Activated naive CD8-positive, alpha-beta T cell (primary cell): ENCODE measurements around the gene CARMIL3.

Experiments
- H3K27ac Mint-ChIP-seq: one replicate; pipeline ENCODE4 v1.8.0; 2021; ENCODE audit warnings: mixed read lengths
- H3K27me3 Mint-ChIP-seq: one replicate; pipeline ENCODE4 v1.8.0; 2021; ENCODE audit warnings: mixed read lengths
- H3K36me3 Mint-ChIP-seq: one replicate; pipeline ENCODE4 v1.8.0; 2021; ENCODE audit warnings: mixed read lengths
- H3K4me1 Mint-ChIP-seq: one replicate; pipeline ENCODE4 v1.8.0; 2021; ENCODE audit warnings: low read depth, mixed read lengths
- H3K4me3 Mint-ChIP-seq: one replicate; pipeline ENCODE4 v1.8.0; 2021; ENCODE audit warnings: mild to moderate bottlenecking, mixed read lengths
- H3K9me3 Mint-ChIP-seq: one replicate; pipeline ENCODE4 v1.8.0; 2021; ENCODE audit warnings: low read depth, mixed read lengths

Gene CARMIL3

DNA sequence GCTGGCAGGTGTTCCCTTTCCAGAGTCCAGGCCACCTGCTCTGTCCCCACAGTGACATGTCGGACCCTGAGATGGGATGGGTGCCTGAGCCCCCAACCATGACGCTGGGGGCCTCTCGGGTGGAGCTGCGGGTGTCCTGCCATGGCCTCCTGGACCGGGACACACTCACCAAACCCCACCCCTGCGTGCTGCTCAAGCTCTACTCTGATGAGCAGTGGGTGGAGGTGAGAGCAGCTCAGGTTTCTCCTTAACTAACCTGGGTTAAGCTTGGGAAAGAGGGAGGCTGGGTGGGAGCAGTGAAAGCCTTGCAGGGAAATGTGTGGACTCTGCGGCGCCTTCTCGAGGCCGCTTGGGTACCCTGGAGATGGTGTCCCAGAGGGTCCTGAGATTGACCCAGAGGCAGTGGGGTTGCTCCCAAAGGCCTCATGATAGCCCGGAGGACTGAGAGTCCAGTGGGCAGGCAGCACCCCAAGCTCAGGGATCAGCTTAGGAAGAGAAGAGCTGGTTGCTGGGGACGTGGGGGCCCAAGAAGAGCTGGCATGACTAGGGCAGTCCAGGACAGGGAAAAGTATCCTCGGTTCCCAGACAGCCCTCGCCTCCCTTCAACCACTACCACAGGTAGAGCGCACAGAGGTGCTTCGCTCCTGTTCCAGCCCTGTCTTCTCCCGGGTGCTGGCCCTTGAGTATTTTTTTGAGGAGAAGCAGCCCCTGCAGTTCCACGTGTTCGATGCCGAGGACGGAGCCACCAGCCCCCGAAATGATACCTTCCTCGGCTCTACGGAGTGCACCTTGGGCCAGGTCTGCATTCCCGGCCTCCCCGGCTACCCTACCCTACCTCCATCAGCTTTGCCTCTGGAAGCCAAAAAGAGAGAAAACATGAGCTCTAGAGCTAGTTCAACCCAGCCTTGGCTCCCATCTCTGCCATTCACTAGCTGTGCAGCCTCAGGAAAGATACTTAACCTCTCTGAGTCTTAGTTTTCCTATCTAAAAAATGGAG, 21.4 kb downstream of the CARMIL3 start:
- Mint-ChIP-seq H3K9me3 (no peaks in the 10 kb centered on the region), H3K4me3 (no peak overlapping the region), H3K27me3 (peaks cover 4% of the 10 kb centered on the region), H3K27ac (no peak overlapping the region), H3K4me1 (peaks cover 8% of the 10 kb centered on the region), H3K36me3 (no peaks in the 10 kb centered on the region)

DNA sequence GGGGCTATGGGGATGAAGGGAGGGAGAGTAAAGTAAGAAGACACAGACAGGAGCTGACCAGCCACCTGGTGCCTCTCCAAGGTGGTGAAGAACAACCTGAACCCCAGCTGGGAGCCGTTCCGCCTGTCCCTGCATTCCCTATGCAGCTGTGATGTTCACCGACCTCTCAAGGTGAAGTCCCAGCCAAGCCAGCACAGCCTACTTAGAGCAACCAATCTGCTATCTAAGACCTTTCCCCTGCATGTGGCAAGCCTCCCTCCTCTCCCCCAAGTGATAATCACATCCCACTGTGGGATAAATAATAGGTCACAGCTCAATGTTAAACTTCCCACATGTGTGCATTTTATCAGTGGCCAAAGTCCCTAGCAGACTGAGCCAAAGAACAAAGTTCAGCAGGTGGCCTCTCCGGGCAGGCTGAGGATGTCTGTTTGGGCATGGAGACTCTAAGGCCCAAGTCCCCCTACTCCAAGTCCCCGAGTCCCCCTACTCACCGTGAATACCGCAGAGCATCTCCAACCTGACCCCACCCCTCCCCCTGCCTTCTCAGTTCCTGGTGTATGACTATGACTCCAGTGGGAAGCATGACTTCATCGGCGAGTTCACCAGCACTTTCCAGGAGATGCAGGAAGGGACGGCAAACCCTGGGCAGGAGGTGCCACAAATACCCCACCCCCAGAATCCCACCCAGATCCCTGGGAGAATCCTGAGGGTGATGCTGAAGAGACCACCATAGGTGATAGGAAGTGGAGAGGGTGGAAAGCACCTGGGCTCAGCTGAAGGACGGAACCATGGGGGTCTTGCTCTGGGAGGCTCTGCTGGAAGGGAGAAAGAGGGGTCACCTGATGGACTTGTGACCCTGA, 23.0 kb downstream of the CARMIL3 start:
- peaks cover 4% of the 10 kb centered on the region for H3K27me3 Mint-ChIP-seq
- H3K27ac Mint-ChIP-seq = no peak overlapping the region
- no peak overlapping the region for H3K4me3 Mint-ChIP-seq
- peaks cover 11% of the 10 kb centered on the region for H3K4me1 Mint-ChIP-seq
- no peaks in the 10 kb centered on the region for H3K9me3 Mint-ChIP-seq
- H3K36me3 Mint-ChIP-seq = no peaks in the 10 kb centered on the region

DNA sequence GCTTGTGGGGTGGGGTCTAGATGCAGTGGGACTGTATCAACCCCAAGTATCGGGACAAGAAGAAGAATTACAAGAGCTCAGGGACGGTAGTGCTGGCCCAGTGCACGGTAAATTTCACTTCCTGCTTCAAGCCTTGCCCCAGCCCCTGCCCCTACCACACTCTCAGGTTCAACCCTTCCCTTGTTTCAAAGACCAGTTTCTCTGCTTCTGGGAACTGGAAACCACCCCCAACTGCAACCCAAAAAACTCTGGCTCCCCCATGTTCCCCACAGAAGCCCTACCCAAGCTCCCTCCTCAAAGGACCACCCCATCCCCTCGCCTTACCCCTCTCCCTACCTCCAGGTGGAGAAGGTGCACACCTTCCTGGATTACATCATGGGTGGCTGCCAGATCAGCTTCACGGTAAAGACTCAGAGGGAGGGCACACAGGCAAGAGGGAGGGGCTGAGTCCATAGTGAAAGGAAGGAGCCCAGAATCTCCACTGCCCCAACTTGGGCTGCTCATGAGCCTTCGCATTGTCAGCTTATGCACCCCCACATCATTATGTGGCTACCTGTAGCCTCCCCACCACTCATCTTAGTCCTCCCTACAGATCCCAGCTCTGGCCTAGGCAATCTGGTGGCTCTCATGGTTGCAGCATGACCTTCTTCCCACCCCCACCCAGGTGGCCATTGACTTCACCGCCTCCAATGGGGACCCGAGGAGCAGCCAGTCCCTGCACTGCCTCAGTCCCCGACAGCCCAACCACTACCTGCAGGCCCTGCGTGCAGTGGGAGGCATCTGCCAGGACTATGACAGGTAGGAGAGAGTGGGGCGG, 23.9 kb downstream of the CARMIL3 start:
- no peak overlapping the region for H3K27ac Mint-ChIP-seq
- no peaks in the 10 kb centered on the region for H3K36me3 Mint-ChIP-seq
- peaks cover 17% of the 10 kb centered on the region for H3K4me1 Mint-ChIP-seq
- H3K4me3 Mint-ChIP-seq = no peak overlapping the region
- no peaks in the 10 kb centered on the region for H3K9me3 Mint-ChIP-seq
- peaks cover 4% of the 10 kb centered on the region for H3K27me3 Mint-ChIP-seq

DNA sequence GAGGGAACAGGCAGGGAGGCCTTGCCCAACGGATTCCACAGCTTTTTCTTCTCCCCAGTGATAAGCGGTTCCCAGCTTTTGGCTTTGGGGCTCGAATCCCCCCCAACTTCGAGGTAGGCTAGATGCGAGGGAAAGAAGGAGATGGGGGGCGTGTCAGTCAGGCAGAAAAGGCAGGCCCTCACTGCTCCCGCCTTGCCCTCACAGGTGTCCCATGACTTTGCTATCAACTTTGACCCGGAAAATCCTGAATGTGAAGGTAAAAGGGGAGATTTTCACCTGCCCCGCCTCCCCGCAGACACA, 24.4 kb downstream of the CARMIL3 start:
- Mint-ChIP-seq H3K4me3 (no peak overlapping the region), H3K27ac (no peak overlapping the region), H3K36me3 (no peaks in the 10 kb centered on the region), H3K27me3 (no peaks in the 10 kb centered on the region), H3K4me1 (peaks cover 15% of the 10 kb centered on the region), H3K9me3 (no peaks in the 10 kb centered on the region)

- H3K9me3 Mint-ChIP-seq = no peaks in the 10 kb centered on the region
- peaks cover 18% of the 10 kb centered on the region for H3K4me1 Mint-ChIP-seq
- H3K36me3 Mint-ChIP-seq = no peaks in the 10 kb centered on the region
- no peaks in the 10 kb centered on the region for H3K27me3 Mint-ChIP-seq
- no peak overlapping the region for H3K4me3 Mint-ChIP-seq
- H3K27ac Mint-ChIP-seq = no peak overlapping the region
Measured at GRCh38 chr14:24077086-24077485, 25.3 kb downstream of the CARMIL3 start.

GRCh38 chr14:24078146-24078545, 26.3 kb downstream of the CARMIL3 start:
- peaks cover 20% of the 10 kb centered on the region for H3K4me1 Mint-ChIP-seq
- no peaks in the 10 kb centered on the region for H3K9me3 Mint-ChIP-seq
- no peaks in the 10 kb centered on the region for H3K36me3 Mint-ChIP-seq
- no peak overlapping the region for H3K4me3 Mint-ChIP-seq
- H3K27me3 Mint-ChIP-seq = no peaks in the 10 kb centered on the region
- H3K27ac Mint-ChIP-seq = no peak overlapping the region

DNA sequence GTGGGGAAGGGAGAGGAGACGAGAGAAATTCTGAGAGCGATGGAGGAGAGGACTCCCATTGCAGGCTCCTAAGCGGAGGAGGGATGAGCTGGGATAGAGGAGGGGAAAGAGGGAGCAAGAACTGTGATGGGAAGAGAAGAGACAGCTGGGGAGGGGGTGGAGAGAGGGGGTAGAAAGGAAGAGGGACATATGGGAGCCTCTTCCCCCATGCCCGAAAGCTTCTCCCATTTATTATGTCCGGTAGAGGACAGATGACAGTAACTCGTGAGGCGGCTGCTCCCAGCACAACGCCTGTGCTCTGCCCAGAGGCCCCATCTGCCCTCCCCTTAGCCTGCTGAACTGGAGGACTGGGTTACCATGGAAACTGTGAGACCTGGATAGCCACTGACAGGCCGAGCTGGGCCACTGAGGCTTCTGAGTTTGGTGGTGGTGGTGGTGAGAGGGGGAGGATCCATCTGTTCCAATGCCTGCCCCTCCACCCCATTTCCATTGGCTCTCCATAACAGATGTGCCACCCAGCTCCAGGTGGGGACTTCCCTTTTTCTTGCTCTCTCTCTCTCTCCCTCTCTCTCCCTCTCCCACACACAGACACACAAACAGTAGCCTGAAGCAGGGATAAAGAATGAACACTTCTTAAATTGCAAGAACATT, 27.8 kb downstream of the CARMIL3 start:
- H3K9me3 Mint-ChIP-seq = no peaks in the 10 kb centered on the region
- no peaks in the 10 kb centered on the region for H3K36me3 Mint-ChIP-seq
- peaks cover 20% of the 10 kb centered on the region for H3K4me1 Mint-ChIP-seq
- peak overlapping the region; percentile 17 for H3K4me3 Mint-ChIP-seq
- H3K27me3 Mint-ChIP-seq = no peaks in the 10 kb centered on the region
- H3K27ac Mint-ChIP-seq = no peak overlapping the region

GRCh38 chr14:24080142-24080530, 28.3 kb downstream of the CARMIL3 start:
- Mint-ChIP-seq H3K9me3 (no peaks in the 10 kb centered on the region), H3K4me1 (peaks cover 20% of the 10 kb centered on the region), H3K27ac (peak overlapping the region; percentile 68), H3K36me3 (no peaks in the 10 kb centered on the region), H3K27me3 (no peaks in the 10 kb centered on the region), H3K4me3 (peak overlapping the region; percentile 85)

DNA sequence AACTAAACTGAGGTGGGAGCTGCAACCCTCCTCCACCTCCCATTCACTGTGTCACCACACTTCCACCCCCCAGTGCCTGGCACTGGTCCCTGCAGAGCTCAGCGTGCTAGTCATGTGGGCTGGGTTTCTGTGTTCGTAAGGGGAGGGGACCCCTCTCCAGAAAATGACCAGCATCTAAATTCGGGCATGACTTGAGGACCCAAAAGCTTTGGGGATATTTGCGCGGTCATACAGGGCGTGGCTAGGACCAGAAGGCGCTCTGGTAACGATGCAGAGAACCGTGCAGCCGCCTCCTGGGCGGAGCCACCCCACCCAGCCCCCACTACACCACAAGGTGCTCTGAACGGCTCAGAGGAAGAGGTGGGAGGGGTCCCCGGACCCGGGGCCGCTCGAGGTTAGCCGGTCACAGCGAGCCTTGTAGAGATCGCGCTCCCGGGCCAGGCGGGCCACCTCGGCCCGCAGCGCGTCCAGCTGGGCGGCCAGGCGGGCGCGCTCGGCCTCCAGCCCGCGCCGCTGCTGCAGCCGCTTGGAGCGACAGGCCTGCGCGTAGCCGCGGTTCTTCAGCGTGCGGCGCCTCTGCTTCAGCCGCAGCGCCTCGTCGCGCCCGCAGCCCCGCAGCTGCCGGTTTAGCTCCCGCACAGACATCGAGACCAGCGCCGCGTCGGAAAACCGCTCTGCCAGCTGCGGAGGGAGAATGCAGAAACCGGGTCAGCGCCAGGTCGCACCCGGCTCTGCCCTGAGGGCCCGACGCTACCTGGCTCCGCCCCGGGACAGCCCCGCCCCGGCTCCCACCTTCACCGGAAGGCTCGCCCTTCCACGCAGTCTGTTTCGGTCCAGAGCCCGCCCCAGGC, 29.3 kb downstream of the CARMIL3 start:
- Mint-ChIP-seq H3K4me3 (peak overlapping the region; percentile 85), H3K4me1 (peaks cover 20% of the 10 kb centered on the region), H3K27ac (peak overlapping the region; percentile 68), H3K27me3 (no peaks in the 10 kb centered on the region), H3K9me3 (no peaks in the 10 kb centered on the region), H3K36me3 (no peaks in the 10 kb centered on the region)

GRCh38 chr14:24081739-24082211, 30.0 kb downstream of the CARMIL3 start:
- no peaks in the 10 kb centered on the region for H3K27me3 Mint-ChIP-seq
- H3K27ac Mint-ChIP-seq = peak overlapping the region; percentile 50
- H3K4me1 Mint-ChIP-seq = peaks cover 20% of the 10 kb centered on the region
- no peaks in the 10 kb centered on the region for H3K9me3 Mint-ChIP-seq
- H3K4me3 Mint-ChIP-seq = peak overlapping the region; percentile 84
- H3K36me3 Mint-ChIP-seq = no peaks in the 10 kb centered on the region

- Mint-ChIP-seq H3K27ac (no peak overlapping the region), H3K4me3 (peak overlapping the region; percentile 84), H3K36me3 (no peaks in the 10 kb centered on the region), H3K27me3 (no peaks in the 10 kb centered on the region), H3K9me3 (no peaks in the 10 kb centered on the region), H3K4me1 (peaks cover 20% of the 10 kb centered on the region)
Measured at GRCh38 chr14:24082411-24083080, 30.7 kb downstream of the CARMIL3 start.

DNA sequence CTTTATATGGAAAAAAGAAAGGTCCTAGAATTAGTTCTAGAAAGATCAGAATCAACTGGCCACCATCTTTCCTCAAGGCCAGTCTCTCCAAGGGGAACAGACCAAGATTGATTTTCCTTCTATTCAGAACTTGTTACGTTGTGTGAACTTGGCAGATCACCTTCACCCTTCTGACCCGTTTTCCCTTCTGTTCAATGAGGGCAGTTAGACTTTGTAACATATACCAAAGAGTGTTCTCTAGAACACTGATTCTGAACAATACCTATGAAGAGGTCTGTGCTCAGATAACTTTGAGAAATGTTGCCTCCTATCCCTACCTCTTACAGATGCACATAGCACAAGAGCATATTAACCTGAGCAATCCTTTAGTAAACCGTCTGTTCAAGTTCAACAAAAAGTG, 31.7 kb downstream of the CARMIL3 start:
- Mint-ChIP-seq H3K27ac (no peak overlapping the region), H3K4me3 (no peak overlapping the region)

GRCh38 chr14:24084440-24084839, 32.6 kb downstream of the CARMIL3 start:
- H3K4me3 Mint-ChIP-seq = no peak overlapping the region
- no peaks in the 10 kb centered on the region for H3K9me3 Mint-ChIP-seq
- H3K4me1 Mint-ChIP-seq = peaks cover 17% of the 10 kb centered on the region
- H3K27me3 Mint-ChIP-seq = no peaks in the 10 kb centered on the region
- no peak overlapping the region for H3K27ac Mint-ChIP-seq
- H3K36me3 Mint-ChIP-seq = no peaks in the 10 kb centered on the region

More for the DNA sequence above, 31.7 kb downstream of the CARMIL3 start:
- Mint-ChIP-seq H3K9me3 (no peaks in the 10 kb centered on the region), H3K36me3 (no peaks in the 10 kb centered on the region), H3K4me1 (peaks cover 20% of the 10 kb centered on the region), H3K27me3 (no peaks in the 10 kb centered on the region)
